HG03439 (cell line): ENCODE measurements around the gene NPR3.
"Not testable (repeated sequence)": the region's sequence is repeated elsewhere in the genome, so short reads cannot be mapped to it uniquely, and the experiment has no call there.

ENCODE experiments used
- ATAC-seq: cut with Tn5 transposase; IDR thresholded peaks from one replicate; pipeline ENCODE4 v1.9.1; 2021; ENCODE audit warnings: mild to moderate bottlenecking, moderate library complexity; ENCODE audit not compliant: unreplicated experiment

NPR3 gene

GRCh38 chr5:32805462-32805861 lies 94.3 kb downstream of the NPR3 start:
- ATAC-seq, result not testable (repeated sequence)

- ATAC-seq, result no peak
Measured at GRCh38 chr5:32805971-32806638, 95.0 kb downstream of the NPR3 start.

- no peak for ATAC-seq
Measured at GRCh38 chr5:32808783-32809182, 97.7 kb downstream of the NPR3 start.

- ATAC-seq, result no peak
Measured at GRCh38 chr5:32810804-32811203, 99.7 kb downstream of the NPR3 start.

- ATAC-seq, result no peak
Measured at GRCh38 chr5:32812399-32812798, 101.3 kb downstream of the NPR3 start.

GRCh38 chr5:32814141-32814540 lies 103.0 kb downstream of the NPR3 start:
- no peak for ATAC-seq

GRCh38 chr5:32814620-32815019 lies 103.5 kb downstream of the NPR3 start:
- ATAC-seq, result no peak

GRCh38 chr5:32827981-32828380 lies 116.9 kb downstream of the NPR3 start:
- ATAC-seq, result no peak

GRCh38 chr5:32828492-32828891 lies 117.4 kb downstream of the NPR3 start:
- ATAC-seq, result no peak

- no peak for ATAC-seq
Measured at GRCh38 chr5:32831624-32832023, 120.5 kb downstream of the NPR3 start.

GRCh38 chr5:32833127-32833526 lies 122.0 kb downstream of the NPR3 start:
- no peak for ATAC-seq

GRCh38 chr5:32833663-32834062 lies 122.5 kb downstream of the NPR3 start:
- no peak for ATAC-seq

GRCh38 chr5:32834251-32834650 lies 123.1 kb downstream of the NPR3 start:
- no peak for ATAC-seq

GRCh38 chr5:32836176-32836575 lies 125.1 kb downstream of the NPR3 start:
- ATAC-seq, result no peak

- ATAC-seq, result no peak
Measured at GRCh38 chr5:32837211-32837610, 126.1 kb downstream of the NPR3 start.

GRCh38 chr5:32839106-32839505 lies 128.0 kb downstream of the NPR3 start:
- ATAC-seq, result no peak

GRCh38 chr5:32840606-32841005 lies 129.5 kb downstream of the NPR3 start:
- no peak for ATAC-seq
